ENCODE measurements around the gene ATXN7L1.

ATXN7L1 gene

GRCh38 chr7:105860793-105861192 lies 15.6 kb downstream of the ATXN7L1 start:
- H3K9me3 ChIP-seq (ENCODE audit: control insufficient read depth, low read length), result no peaks in the 10 kb centered on the region
- H2AFZ ChIP-seq, result no peak overlapping the region
- TF ChIP-seq CTCF (IDR thresholded peaks at IDR 0.05), result no peak
- no peaks in the 10 kb centered on the region for H3K27me3 ChIP-seq (ENCODE audit: control insufficient read depth, insufficient read depth, low read length)
- H3K4me1 ChIP-seq, result no peaks in the 10 kb centered on the region
- H3K79me2 ChIP-seq, result peaks cover 3% of the 10 kb centered on the region
- H3K9ac ChIP-seq, result no peak overlapping the region
- no peaks in the 10 kb centered on the region for H3K36me3 ChIP-seq (ENCODE audit: control insufficient read depth, insufficient read depth, low read length)
- H3K4me3 ChIP-seq (ENCODE audit: low read depth, low read length), result no peak overlapping the region
- no peak overlapping the region for H3K4me2 ChIP-seq (ENCODE audit: low read length)
- no peak overlapping the region for H3K27ac ChIP-seq

- Histone ChIP-seq H3K4me2 (ENCODE audit: low read length) (no peak overlapping the region), H3K79me2 (peaks cover 3% of the 10 kb centered on the region), H3K36me3 (ENCODE audit: control insufficient read depth, insufficient read depth, low read length) (no peaks in the 10 kb centered on the region), H3K27me3 (ENCODE audit: control insufficient read depth, insufficient read depth, low read length) (no peaks in the 10 kb centered on the region), H3K9ac (no peak overlapping the region), H3K4me3 (ENCODE audit: low read depth, low read length) (no peak overlapping the region), H3K9me3 (ENCODE audit: control insufficient read depth, low read length) (no peaks in the 10 kb centered on the region), H3K27ac (no peak overlapping the region), H2AFZ (no peak overlapping the region), H3K4me1 (no peaks in the 10 kb centered on the region)
- TF ChIP-seq CTCF (IDR thresholded peaks at IDR 0.05), result no peak
Observed at GRCh38 chr7:105857009-105857952, 19.1 kb downstream of the ATXN7L1 start.

GRCh38 chr7:105854498-105854897 lies 21.9 kb downstream of the ATXN7L1 start:
- H3K9me3 ChIP-seq (ENCODE audit: control insufficient read depth, low read length), result no peaks in the 10 kb centered on the region
- H3K27ac ChIP-seq, result no peak overlapping the region
- peaks cover under 1% of the 10 kb centered on the region for H3K4me1 ChIP-seq
- peaks cover 3% of the 10 kb centered on the region for H3K79me2 ChIP-seq
- H3K36me3 ChIP-seq (ENCODE audit: control insufficient read depth, insufficient read depth, low read length), result no peaks in the 10 kb centered on the region
- no peak overlapping the region for H3K9ac ChIP-seq
- no peak overlapping the region for H2AFZ ChIP-seq
- no peak for TF ChIP-seq CTCF (IDR thresholded peaks at IDR 0.05)
- no peak overlapping the region for H3K4me3 ChIP-seq (ENCODE audit: low read depth, low read length)
- no peaks in the 10 kb centered on the region for H3K27me3 ChIP-seq (ENCODE audit: control insufficient read depth, insufficient read depth, low read length)
- H3K4me2 ChIP-seq (ENCODE audit: low read length), result no peak overlapping the region

GRCh38 chr7:105853931-105854419 lies 22.4 kb downstream of the ATXN7L1 start:
- Histone ChIP-seq H3K36me3 (ENCODE audit: control insufficient read depth, insufficient read depth, low read length) (no peaks in the 10 kb centered on the region), H3K4me2 (ENCODE audit: low read length) (no peak overlapping the region), H3K27ac (no peak overlapping the region), H2AFZ (no peak overlapping the region), H3K9ac (no peak overlapping the region), H3K79me2 (peaks cover 3% of the 10 kb centered on the region), H3K9me3 (ENCODE audit: control insufficient read depth, low read length) (no peaks in the 10 kb centered on the region), H3K4me1 (peaks cover 4% of the 10 kb centered on the region), H3K27me3 (ENCODE audit: control insufficient read depth, insufficient read depth, low read length) (no peaks in the 10 kb centered on the region), H3K4me3 (ENCODE audit: low read depth, low read length) (no peak overlapping the region)
- no peak for TF ChIP-seq CTCF (IDR thresholded peaks at IDR 0.05)
